ENCODE results near the gene VIT.

DNA sequence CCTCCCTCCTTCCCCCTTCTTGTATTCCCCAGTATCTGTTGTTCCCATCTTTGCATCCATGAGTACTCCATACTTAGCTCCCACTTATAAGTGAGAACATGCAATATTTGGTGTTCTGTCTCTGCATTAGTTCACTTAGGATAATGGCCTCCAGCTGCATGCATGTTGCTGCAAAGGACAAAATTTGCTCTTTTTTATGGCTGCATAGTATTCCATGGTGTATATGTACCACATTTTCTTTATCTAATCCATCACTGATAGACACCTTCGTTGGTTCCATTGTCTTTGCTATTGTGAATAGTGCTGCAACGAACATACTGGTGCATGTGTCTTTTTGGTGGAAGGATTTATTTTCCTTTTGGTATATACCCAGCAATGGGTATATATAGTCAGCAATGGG is 47.4 kb downstream of the VIT start:
- TF ChIP-seq FOXM1 (IDR thresholded peaks at IDR 0.05; ENCODE audit: borderline replicate concordance, low read depth): no peak
- no peak for TF ChIP-seq EP300 (IDR thresholded peaks at IDR 0.05; ENCODE audit: borderline replicate concordance)

All from Ishikawa (cell line).